H1 (cell line): ENCODE measurements around the gene G6PC1. TPM values are rescaled to one million over a fixed set of nuclear protein-coding genes. Genes with fewer than 3 reads are reported as not detected.

Experiments used
- CTCF ChIA-PET: fragments of 300-600 bp; sonication (Branson Sonifier 250); formaldehyde crosslinking; loops from one replicate; lab custom pipeline; 2021; ENCODE audit not compliant: partially characterized antibody; lab: Charles Lee
- POLR2A ChIA-PET: fragments of 300-600 bp; sonication (Branson Sonifier 250); formaldehyde crosslinking; loops from one replicate; lab custom pipeline; 2021; ENCODE audit warnings: inconsistent platforms; ENCODE audit not compliant: partially characterized antibody; lab: Charles Lee
- DNase-seq, 2 experiments: peaks; one replicate each; pipeline versions ENCODE4 v3.0.0 to v3.0.0-alpha.2; 2010 to 2022; ENCODE audit warnings: low spot score in 2 of 2, low read depth in 1 of 2, mixed read lengths in 1 of 2
- FAIRE-seq: peaks from 2 replicates; lab custom pipeline; 2011; peaks lifted over from hg19 to GRCh38; lab: Jason Lieb, UNC
- H2AFZ ChIP-seq: 2 replicates; pipeline ENCODE4 v1.8.1; 2012; ENCODE audit warnings: low read length, inconsistent platforms
- H2AK5ac ChIP-seq: 2 replicates; pipeline ENCODE4 v1.6.1; 2013; ENCODE audit warnings: low read depth, low read length
- H2BK120ac ChIP-seq: replicated peaks from 2 replicates; pipeline ENCODE3; 2013; ENCODE audit warnings: low read depth, low read length, inconsistent platforms
- H2BK12ac ChIP-seq: 2 replicates; pipeline ENCODE4 v1.6.1; 2013; ENCODE audit warnings: low read depth, low read length
- H2BK15ac ChIP-seq: 2 replicates; pipeline ENCODE4 v1.6.1; 2013; ENCODE audit warnings: low read length
- H2BK20ac ChIP-seq: 2 replicates; pipeline ENCODE4 v1.6.1; 2013; ENCODE audit warnings: low read length
- H2BK5ac ChIP-seq: 2 replicates; pipeline ENCODE4 v1.6.1; 2013; ENCODE audit warnings: low read depth, low read length
- H3K14ac ChIP-seq: 2 replicates; pipeline ENCODE4 v1.6.1; 2013; ENCODE audit warnings: inconsistent platforms; ENCODE audit not compliant: insufficient read length
- H3K18ac ChIP-seq: 2 replicates; pipeline ENCODE4 v1.6.1; 2013; ENCODE audit warnings: low read length; ENCODE audit errors: extremely low read depth
- H3K23ac ChIP-seq: 2 replicates; pipeline ENCODE4 v1.6.1; 2013; ENCODE audit warnings: inconsistent platforms; ENCODE audit not compliant: insufficient read length
- H3K23me2 ChIP-seq: 2 replicates; pipeline ENCODE4 v1.6.1; 2013; ENCODE audit warnings: low read depth, low read length
- H3K27ac ChIP-seq: 2 replicates; pipeline ENCODE4 v1.6.1; 2011; ENCODE audit warnings: low read depth, low read length, inconsistent platforms
- H3K27me3 ChIP-seq, 4 experiments: replicated peaks in 1 of 4; 1 replicate in 1 of 4; 2 replicates in 3 of 4; pipeline versions ENCODE4 v1.6.1 to v1.8.1; 2011 to 2013; ENCODE audit warnings: low read length in 3 of 4, mild to moderate bottlenecking in 3 of 4, inconsistent platforms in 2 of 4, mixed read lengths in 2 of 4, moderate library complexity in 1 of 4; ENCODE audit not compliant: control insufficient read depth in 3 of 4, insufficient read depth in 3 of 4; ENCODE audit errors: extremely low read depth in 1 of 4
- H3K36me3 ChIP-seq, 4 experiments: 2 replicates each; pipeline versions ENCODE4 v1.6.1 to v1.8.1; 2011 to 2013; ENCODE audit warnings: mild to moderate bottlenecking in 4 of 4, low read length in 3 of 4, moderate library complexity in 2 of 4, control low read depth in 1 of 4, inconsistent platforms in 1 of 4; ENCODE audit not compliant: insufficient read depth in 4 of 4, control insufficient read depth in 2 of 4
- H3K4ac ChIP-seq: replicated peaks from 2 replicates; pipeline ENCODE3; 2013; ENCODE audit warnings: low read length, low read depth, mixed read lengths, inconsistent platforms; ENCODE audit not compliant: insufficient read length
- H3K4me1 ChIP-seq, 4 experiments: replicated peaks in 1 of 4; 1 replicate in 1 of 4; 2 replicates in 3 of 4; pipeline versions ENCODE4 v1.6.1 to v1.8.1; 2011 to 2013; ENCODE audit warnings: low read length in 3 of 4, inconsistent platforms in 2 of 4, mixed read lengths in 1 of 4; ENCODE audit not compliant: insufficient read depth in 4 of 4, control insufficient read depth in 3 of 4
- H3K4me2 ChIP-seq, 2 experiments: 2 replicates each; pipeline versions ENCODE4 v1.6.1 to v1.8.1; 2011 to 2013; ENCODE audit warnings: low read depth in 2 of 2, low read length in 2 of 2, control low read depth in 1 of 2, inconsistent platforms in 1 of 2, mild to moderate bottlenecking in 1 of 2; ENCODE audit not compliant: insufficient read depth in 1 of 2
- H3K4me3 ChIP-seq, 4 experiments: fragments of 200-600, 300-600 bp in 1 of 4; sonication (generic), shearing (Covaris generic), sonication (Bioruptor Twin) in 1 of 4; 2 replicates each; pipeline versions ENCODE4 v1.5.1 to v1.8.1; 2011 to 2016; ENCODE audit warnings: low read length in 4 of 4, low read depth in 3 of 4, control low read depth in 2 of 4, inconsistent platforms in 2 of 4, mild to moderate bottlenecking in 2 of 4, mixed read lengths in 1 of 4, moderate library complexity in 1 of 4; ENCODE audit not compliant: insufficient read depth in 2 of 4; ENCODE audit errors: extremely low read depth in 1 of 4
- H3K56ac ChIP-seq: replicated peaks from 2 replicates; pipeline ENCODE3; 2013; ENCODE audit warnings: low read depth, mild to moderate bottlenecking, mixed read lengths, low read length, inconsistent platforms; ENCODE audit not compliant: insufficient read length
- H3K79me1 ChIP-seq: 2 replicates; pipeline ENCODE4 v1.6.1; 2013; ENCODE audit warnings: low read depth, low read length, control low read depth
- H3K79me2 ChIP-seq, 2 experiments: 2 replicates each; pipeline versions ENCODE4 v1.6.1 to v1.8.1; 2012 to 2013; ENCODE audit warnings: low read length in 2 of 2, mild to moderate bottlenecking in 2 of 2, inconsistent platforms in 1 of 2; ENCODE audit not compliant: insufficient read depth in 2 of 2, control insufficient read depth in 1 of 2
- H3K9ac ChIP-seq, 4 experiments: replicated peaks in 1 of 4; 1 replicate in 1 of 4; 2 replicates in 3 of 4; pipeline versions ENCODE4 v1.6.1 to v1.8.1; 2011 to 2013; ENCODE audit warnings: low read depth in 3 of 4, low read length in 3 of 4, control low read depth in 2 of 4, mild to moderate bottlenecking in 2 of 4, moderate library complexity in 2 of 4, inconsistent platforms in 1 of 4; ENCODE audit errors: extremely low read depth in 1 of 4
- H3K9me3 ChIP-seq, 2 experiments: 2 replicates each; pipeline versions ENCODE4 v1.6.1 to v1.8.1; 2012 to 2013; ENCODE audit warnings: mild to moderate bottlenecking in 2 of 2, moderate library complexity in 2 of 2, control low read depth in 1 of 2, inconsistent platforms in 1 of 2, low read depth in 1 of 2, low read length in 1 of 2, mixed read lengths in 1 of 2; ENCODE audit not compliant: insufficient read depth in 2 of 2
- H4K20me1 ChIP-seq, 2 experiments: replicated peaks in 1 of 2; 2 replicates each; pipeline versions ENCODE3 to v1.8.1; 2011 to 2013; ENCODE audit warnings: inconsistent platforms in 2 of 2, low read length in 2 of 2, mild to moderate bottlenecking in 1 of 2; ENCODE audit not compliant: insufficient read depth in 2 of 2, control insufficient read depth in 1 of 2
- H4K5ac ChIP-seq: 2 replicates; pipeline ENCODE4 v1.6.1; 2013; ENCODE audit warnings: low read length, low read depth, mixed read lengths, inconsistent platforms; ENCODE audit not compliant: insufficient read length
- H4K8ac ChIP-seq: 2 replicates; pipeline ENCODE4 v1.8.0; 2013; ENCODE audit warnings: mild to moderate bottlenecking, moderate library complexity, low read length, inconsistent platforms; ENCODE audit not compliant: insufficient read depth; ENCODE audit errors: extremely low read depth
- H4K91ac ChIP-seq: replicated peaks from 2 replicates; pipeline ENCODE3; 2013; ENCODE audit warnings: low read length, mixed read lengths, inconsistent platforms; ENCODE audit not compliant: insufficient read length
- BACH1 ChIP-seq: IDR thresholded peaks from 2 replicates; pipeline ENCODE4 v1.6.1; 2012; ENCODE audit warnings: low read length, improper control_type of control experiment
- BCL11A ChIP-seq, 2 experiments: IDR thresholded peaks; one replicate each; pipeline ENCODE4 v1.6.1; 2011; ENCODE audit warnings: low read depth in 2 of 2, low read length in 2 of 2, mild to moderate bottlenecking in 2 of 2
- CTBP2 ChIP-seq: IDR thresholded peaks from 2 replicates; pipeline ENCODE4 v1.7.0; 2011; ENCODE audit warnings: borderline replicate concordance, mild to moderate bottlenecking, moderate library complexity, mixed read lengths, low read length; ENCODE audit not compliant: insufficient read depth, insufficient read length
- POU5F1 ChIP-seq: IDR thresholded peaks from 2 replicates; pipeline ENCODE4 v1.6.1; 2011; ENCODE audit warnings: low read depth, mild to moderate bottlenecking, low read length, moderate library complexity
- RXRA ChIP-seq: IDR thresholded peaks from 2 replicates; pipeline ENCODE4 v1.6.1; 2011; ENCODE audit warnings: low read depth, mild to moderate bottlenecking, low read length, moderate library complexity; ENCODE audit not compliant: insufficient read depth
- SIRT6 ChIP-seq: IDR thresholded peaks from one replicate; pipeline ENCODE4 v1.7.1; 2012; ENCODE audit warnings: low read length, inconsistent platforms
- SIX5 ChIP-seq: IDR thresholded peaks from 2 replicates; pipeline ENCODE4 v1.6.1; 2011; ENCODE audit warnings: mild to moderate bottlenecking, low read depth, low read length
- SP1 ChIP-seq: IDR thresholded peaks from 2 replicates; pipeline ENCODE4 v1.6.1; 2011; ENCODE audit warnings: low read depth, low read length
- TAF7 ChIP-seq: optimal IDR thresholded peaks from 2 replicates; pipeline ENCODE3; 2011; ENCODE audit warnings: low read depth, mild to moderate bottlenecking, inconsistent platforms, low read length, moderate library complexity, borderline replicate concordance
- YY1 ChIP-seq: IDR thresholded peaks from 2 replicates; pipeline ENCODE4 v1.6.1; 2011; ENCODE audit warnings: low read depth, mild to moderate bottlenecking, low read length
- WGBS, 2 experiments: shearing (Covaris generic) in 1 of 2; methylation state at CpG; one replicate each; pipeline versions ENCODE4 v1.1.6 to v1.1.7; 2013 to 2015; ENCODE audit warnings: low lambda C conversion rate in 2 of 2, mixed read lengths in 2 of 2, inconsistent platforms in 1 of 2, low coverage in 1 of 2, missing lambda C conversion rate in 1 of 2; ENCODE audit not compliant: insufficient replicate concordance in 2 of 2, insufficient coverage in 1 of 2, insufficient read length in 1 of 2; ENCODE audit errors: extremely low coverage in 1 of 2, missing lambda C conversion rate in 1 of 2; 5-methylcytosine and 5-hydroxymethylcytosine counted together
- polyA plus RNA-seq, 7 experiments: library from polyadenylated mRNA; depleted of rRNA in 3 of 7; stranded (reverse) in 5 of 7; unstranded in 2 of 7; fragments of >200 nt in 5 of 7; fragments of 200-250 nt in 2 of 7; gene quantifications; 1 replicate in 5 of 7; 2 replicates in 1 of 7; 4 replicates in 1 of 7; pipeline versions ENCODE4 v1.2.1 to v1.2.3, GENCODE V29; 2011 to 2013; ENCODE audit warnings: missing spikeins in 2 of 7, mixed read lengths in 2 of 7
- total RNA-seq: library from RNA; stranded (reverse); fragmentation: NEBNext Ultra II Directional; extraction: Animal tissue kit (Norgen Biotek cat#: 25700); gene quantifications from 2 replicates; pipeline ENCODE4 v1.2.1, GENCODE V29; 2021

The G6PC1 gene
- total and polyA plus RNA-seq, 2 of the 8 experiments (the other 6 are each of a cell fraction or from before 2014, with no cell fraction given), result 0.02 TPM; not detected in 1

GRCh38 chr17:42878924-42879595, 21.5 kb upstream of the G6PC1 start:
- no peaks in the 10 kb centered on the region for H3K79me2 ChIP-seq
- 0 out of 2 replicates have a peak overlapping the region, but pooled peaks have one; percentile 24 for H2AK5ac ChIP-seq
- CTCF ChIA-PET, result interaction anchor here (0.6 to 2.5 kb wide), 10 partner anchors 9 to 1004 kb away, joined by 3 to 11 read pairs (median 4); partner anchors contain the start of gene AOC2
- no peak for FAIRE-seq
- H2BK12ac ChIP-seq, result 0 out of 2 replicates have a peak overlapping the region, but pooled peaks have one; percentile 75
- H3K23me2 ChIP-seq, result no peaks in the 10 kb centered on the region; the same call in 1 of the 2 replicates
- DNase-seq, result no peak
- H3K27ac ChIP-seq, result no peak overlapping the region
- no peak overlapping the region for H3K23ac ChIP-seq
- peaks cover 0 to 8% (median 5%) of the 10 kb centered on the region in 4 experiments; a peak in 4 of 7 replicates for H3K4me1 ChIP-seq
- no peak overlapping the region for H3K4me3 ChIP-seq
- 91% methylated on average over 7 of the region's 8 CpGs; no CpG with 5 or more reads in 1 of the 2 experiments for WGBS, 2 experiments
- H2BK5ac ChIP-seq, result no peak overlapping the region
- no peaks in the 10 kb centered on the region for H4K20me1 ChIP-seq
- POLR2A ChIA-PET, result interaction anchor here (0.5 to 1.7 kb wide), 10 partner anchors 9 to 728 kb away, joined by 3 to 6 read pairs (median 4); partner anchors contain the start of genes BRCA1 and RPL27
- no peak overlapping the region for H3K18ac ChIP-seq
- H2BK120ac ChIP-seq, result no peak overlapping the region
- no peak overlapping the region for H4K5ac ChIP-seq
- H3K27me3 ChIP-seq, result peaks cover 0 to 5% (median 0%) of the 10 kb centered on the region in 4 experiments; a peak in 4 of 7 replicates
- no peaks in the 10 kb centered on the region for H3K79me1 ChIP-seq
- no peak overlapping the region for H3K4ac ChIP-seq
- TF ChIP-seq BACH1 (no peak), SIX5 (no peak), CTBP2 (no peak), TAF7 (no peak), POU5F1 (no peak), YY1 (no peak), BCL11A (IDR thresholded peaks at IDR 0.05; ENCODE audit: low read depth in 2 of 2, low read length in 2 of 2) (no peak), SP1 (no peak), SIRT6 (no peak), RXRA (no peak)
- no peak overlapping the region for H2BK15ac ChIP-seq
- 0 out of 4 replicates have a peak overlapping the region, but pooled peaks of 1 of the 2 experiments have one; percentile 38 for H3K4me2 ChIP-seq
- no peak overlapping the region for H3K14ac ChIP-seq
- H2AFZ ChIP-seq, result no peak overlapping the region
- no peak overlapping the region for H4K91ac ChIP-seq
- no peaks in the 10 kb centered on the region for H3K36me3 ChIP-seq
- H4K8ac ChIP-seq, result no peak overlapping the region
- no peak overlapping the region for H2BK20ac ChIP-seq
- H3K56ac ChIP-seq, result no peak overlapping the region
- no peaks in the 10 kb centered on the region for H3K9me3 ChIP-seq
- H3K9ac ChIP-seq, result no peak overlapping the region
